Right lobe of liver (tissue), 6 donors: ENCODE data around the gene DNASE2B. TPM values are rescaled to one million over a fixed set of nuclear protein-coding genes. Genes with fewer than 3 reads are reported as not detected.

ENCODE experiments used
- ATAC-seq, 4 donors: fragments of 200-7000 bp; cut with Tn5 transposase; one replicate each; pipeline ENCODE4 v1.9.1; 2020; ENCODE audit warnings: mild to moderate bottlenecking in 4 of 4, moderate library complexity in 4 of 4
- DNase-seq, 3 donors: peaks; one replicate each; pipeline ENCODE4 v3.0.0-alpha.2; 2020
- H3K27ac ChIP-seq, 3 donors: fragments of 200-600 bp; one replicate each; pipeline ENCODE4 v1.8.0; 2022
- H3K27me3 ChIP-seq, 2 donors: fragments of 200-600 bp; one replicate each; pipeline ENCODE4 v1.8.0; 2022
- H3K36me3 ChIP-seq, 4 donors: fragments of 200-600 bp; sonication (generic) in 1 of 4; one replicate each; pipeline versions ENCODE4 v1.5.1 to v1.8.0; 2017 to 2022; ENCODE audit warnings: control low read depth in 1 of 4
- H3K4me1 ChIP-seq, 4 donors: fragments of 200-600 bp; sonication (generic) in 1 of 4; one replicate each; pipeline versions ENCODE4 v1.5.1 to v1.8.0; 2017 to 2022; ENCODE audit warnings: control low read depth in 1 of 4
- H3K4me3 ChIP-seq, 3 donors: fragments of 200-600 bp; one replicate each; pipeline ENCODE4 v1.8.0; 2022
- H3K9me3 ChIP-seq, 4 donors: fragments of 200-600 bp; sonication (generic) in 1 of 4; one replicate each; pipeline versions ENCODE4 v1.5.1 to v1.8.0; 2017 to 2022; ENCODE audit warnings: control low read depth in 1 of 4
- CTCF ChIP-seq, 4 donors: fragments of 200-600 bp in 3 of 4; fragments of 450-650 bp in 1 of 4; IDR thresholded peaks; one replicate each; pipeline versions ENCODE4 v1.5.1 to v1.8.0; 2016 to 2022; ENCODE audit warnings: antibody characterized with exemption in 4 of 4, mild to moderate bottlenecking in 2 of 4
- POLR2A ChIP-seq: fragments of 450-650 bp; IDR thresholded peaks from one replicate; pipeline ENCODE4 v1.6.1; 2017; ENCODE audit warnings: antibody characterized with exemption, mild to moderate bottlenecking
- WGBS: methylation state at CpG from one replicate; pipeline ENCODE4 v1.1.6; 2018; ENCODE audit warnings: low coverage, low lambda C conversion rate; ENCODE audit not compliant: insufficient coverage; ENCODE audit errors: missing lambda C conversion rate; 5-methylcytosine and 5-hydroxymethylcytosine counted together
- intact Hi-C, 2 donors: fragments of 100-400 bp; cut with DNase I; formaldehyde crosslinking; loops; one replicate each; pipeline versions ENCODE4 v1.11.2 to v1.14.1; 2022
- total RNA-seq, 6 experiments: library from RNA; depleted of rRNA in 2 of 6; stranded (reverse); fragments of >200 nt in 2 of 6; fragmentation: NEBNext Ultra II Directional in 3 of 6; extraction: Animal tissue kit (Norgen Biotek cat#: 25700) in 3 of 6; gene quantifications; one replicate each; pipeline versions ENCODE4 v1.1.0 to v1.2.4, GENCODE V29; 2016 to 2023
- donor health status: DM: no; HTN: yes; CAD: no.
- donor health status: DM: no; HTN: no; CAD: no.
- donor health status: DM: no; HTN: no; CAD: no.
- donor health status: DM: no; HTN: yes; CAD: no.
- donor health status: DM: no; HTN: yes; CAD: no.

Gene DNASE2B
- total RNA-seq, 6 experiments from 2014 or later = 0.17 to 0.25 (median 0.25) TPM; not detected in 3

GRCh38 chr1:84406346-84406861 lies 8.1 kb downstream of the DNASE2B start:
- WGBS = 93% methylated on average over 1 of the region's 1 CpG
- ATAC-seq = peak in 1 of 4 donors; percentile 36
- H3K27ac ChIP-seq = no peak overlapping the region

GRCh38 chr1:84407524-84407923 lies 9.2 kb downstream of the DNASE2B start:
- H3K4me3 ChIP-seq = no peak overlapping the region
- ATAC-seq (no peak), DNase-seq (no peak)
- no peak for TF ChIP-seq POLR2A
- no peak for TF ChIP-seq CTCF (IDR thresholded peaks at IDR 0.05)
- peak overlapping the region in 2 of 3 donors; percentile 8 to 35 for H3K27ac ChIP-seq
- intact Hi-C loops = no loop called here
- peaks cover 0 to 17% (median 3%) of the 10 kb centered on the region in 4 donors for H3K4me1 ChIP-seq
- no peaks in the 10 kb centered on the region for H3K36me3 ChIP-seq
- no peaks in the 10 kb centered on the region for H3K27me3 ChIP-seq
- WGBS = 22% methylated on average over 1 of the region's 1 CpG
- H3K9me3 ChIP-seq = no peaks in the 10 kb centered on the region

More at GRCh38 chr1:84406346-84406861, 8.1 kb downstream of the DNASE2B start:
- Histone ChIP-seq H3K27me3 (no peaks in the 10 kb centered on the region), H3K9me3 (no peaks in the 10 kb centered on the region), H3K36me3 (no peaks in the 10 kb centered on the region), H3K4me1 (peaks cover 0 to 17% (median 3%) of the 10 kb centered on the region in 4 donors), H3K4me3 (no peak overlapping the region)
- no peak for DNase-seq
- TF ChIP-seq CTCF (IDR thresholded peaks at IDR 0.05) = no peak
- TF ChIP-seq POLR2A = no peak
- intact Hi-C loops = no loop called here

GRCh38 chr1:84407958-84408422 lies 9.7 kb downstream of the DNASE2B start:
- no peaks in the 10 kb centered on the region for H3K9me3 ChIP-seq
- ATAC-seq = peak; percentile 84 to 89 (median 88)
- intact Hi-C loops = no loop called here
- H3K4me1 ChIP-seq = peaks cover 0 to 17% (median 3%) of the 10 kb centered on the region in 4 donors
- peak overlapping the region in 2 of 3 donors; percentile 8 to 35 for H3K27ac ChIP-seq
- H3K36me3 ChIP-seq = no peaks in the 10 kb centered on the region
- DNase-seq = peak in 1 of 3 donors; percentile 46
- H3K27me3 ChIP-seq = no peaks in the 10 kb centered on the region
- TF ChIP-seq CTCF (IDR thresholded peaks at IDR 0.05) = no peak
- peak; percentile 18 for TF ChIP-seq POLR2A
- WGBS = 47% methylated on average over 2 of the region's 2 CpGs
- H3K4me3 ChIP-seq = no peak overlapping the region

- Histone ChIP-seq H3K27me3 (no peaks in the 10 kb centered on the region), H3K27ac (no peak overlapping the region), H3K4me3 (no peak overlapping the region), H3K36me3 (no peaks in the 10 kb centered on the region), H3K4me1 (peaks cover 0 to 17% (median 3%) of the 10 kb centered on the region in 4 donors), H3K9me3 (no peaks in the 10 kb centered on the region)
- DNase-seq (no peak), ATAC-seq (no peak)
- TF ChIP-seq CTCF (IDR thresholded peaks at IDR 0.05) (no peak), POLR2A (no peak)
- intact Hi-C loops = no loop called here
- WGBS = 14% methylated on average over 2 of the region's 2 CpGs
Measured at GRCh38 chr1:84409888-84410287, 11.6 kb downstream of the DNASE2B start.
